Esophagus squamous epithelium (tissue), 4 donors: ENCODE data around the gene GPC6.

Source experiments
- CTCF ChIP-seq, 6 experiments: fragments of 450-650 bp in 4 of 6; fragments of 200-600 bp in 2 of 6; sonication (generic) in 2 of 6; IDR thresholded peaks; one replicate each; pipeline ENCODE4 v1.5.1; 2016 to 2019; ENCODE audit warnings: antibody characterized with exemption in 6 of 6, mild to moderate bottlenecking in 4 of 6, moderate library complexity in 4 of 6
- POLR2A ChIP-seq, 4 donors: fragments of 450-650 bp; IDR thresholded peaks; one replicate each; pipeline ENCODE4 v1.6.1; 2017; ENCODE audit warnings: antibody characterized with exemption in 4 of 4, mild to moderate bottlenecking in 4 of 4, moderate library complexity in 3 of 4

GRCh38 chr13:93505104-93505952 lies 278.7 kb downstream of the GPC6 start:
- TF ChIP-seq CTCF (IDR thresholded peaks at IDR 0.05) = no peak
- no peak for TF ChIP-seq POLR2A (IDR thresholded peaks at IDR 0.05)
